ENCODE data around the gene CMC4.

Gene CMC4, protein sequence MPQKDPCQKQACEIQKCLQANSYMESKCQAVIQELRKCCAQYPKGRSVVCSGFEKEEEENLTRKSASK

DNA sequence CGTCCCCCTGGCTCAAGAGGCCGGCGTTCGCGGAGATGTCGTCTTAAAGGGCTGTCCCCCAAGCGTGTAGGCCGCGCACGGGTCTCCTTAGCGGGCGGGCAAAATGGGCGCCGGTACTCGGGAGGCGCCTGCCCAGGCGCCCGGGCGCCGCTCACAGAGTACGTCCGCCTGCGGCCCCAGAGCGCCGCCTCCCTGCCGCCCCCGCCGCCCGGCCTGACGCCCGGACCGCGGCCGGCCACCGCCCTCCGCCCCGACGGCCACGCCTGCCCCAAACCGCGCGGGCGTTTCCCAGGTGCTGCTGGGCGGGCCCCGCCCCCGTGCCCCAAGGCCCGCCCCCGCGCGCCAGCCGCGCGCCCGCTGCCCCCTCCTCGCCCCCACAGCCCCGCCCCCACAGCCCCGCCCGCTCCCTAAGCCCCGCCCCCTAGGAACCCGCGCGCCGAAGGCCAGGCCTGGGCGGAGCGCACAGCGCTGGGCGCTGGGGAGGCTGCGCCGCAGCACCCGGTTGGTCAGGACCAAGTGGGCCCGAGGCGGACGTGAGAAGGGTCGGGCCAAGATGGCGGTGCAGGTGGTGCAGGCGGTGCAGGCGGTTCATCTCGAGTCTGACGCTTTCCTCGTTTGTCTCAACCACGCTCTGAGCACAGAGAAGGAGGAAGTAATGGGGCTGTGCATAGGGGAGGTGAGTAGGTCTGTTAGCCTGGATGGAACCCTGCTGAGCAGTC lies at the start of gene CMC4, which contains the start of the genes BRCC3 and MTCP1:
TSS of gene CMC4 (minus strand) at position 162 of the 719 bp plus-strand sequence. CDS start 7,113 bp downstream, outside the sequence.
TSS of gene BRCC3 (plus strand) at position 534 of the 719 bp plus-strand sequence. CDS start at position 554, 20 bp downstream.
TSS of gene MTCP1 (minus strand) at position 162 of the 719 bp plus-strand sequence. CDS start 5,126 bp downstream, outside the sequence.
- ATAC-seq (peak; percentile 95), DNase-seq (peak; percentile 77)
- H3K4me3 Mint-ChIP-seq, result peak within 1 kb of the TSS; percentile 91
- H3K27ac Mint-ChIP-seq, result peak within 1 kb of the TSS; percentile 94
- no peaks in the 10 kb centered on the region for H3K27me3 Mint-ChIP-seq
- no peaks in the 10 kb centered on the region for H3K9me3 Mint-ChIP-seq
- H3K4me1 Mint-ChIP-seq, result peaks cover 62% of the 10 kb centered on the region
- peaks cover 34% of the 10 kb centered on the region for H3K36me3 Mint-ChIP-seq (ENCODE audit: low read depth)

DNA sequence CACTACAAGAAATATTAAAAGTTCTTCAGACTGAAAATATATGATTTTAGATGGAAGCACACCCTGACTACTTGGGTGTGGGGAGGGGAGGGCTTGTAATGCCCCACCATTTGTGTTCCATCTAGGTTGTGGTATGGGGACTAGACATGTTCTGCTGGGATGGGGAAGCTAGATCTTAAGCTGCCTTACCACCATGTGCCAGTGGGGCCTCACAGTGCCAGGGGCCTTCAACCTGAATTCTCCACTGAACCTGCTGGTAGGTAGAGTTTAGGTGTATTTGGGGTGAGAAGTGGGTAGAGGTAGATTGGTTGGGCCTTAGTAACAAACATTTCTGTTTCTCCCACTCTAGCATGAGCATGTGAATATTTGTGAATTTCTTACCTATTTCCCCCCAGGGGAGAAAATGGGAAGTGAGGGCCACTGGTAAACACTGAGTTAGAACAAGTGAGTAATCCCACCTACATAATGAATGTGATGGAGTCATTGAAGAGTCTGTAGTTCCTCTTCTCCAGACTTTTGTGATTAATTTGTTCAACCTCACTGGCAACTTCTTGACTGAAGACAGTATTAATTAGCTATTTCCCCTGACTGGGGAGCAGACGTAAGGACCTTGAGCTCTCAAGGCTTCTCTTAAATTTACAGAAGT lies 44.4 kb upstream of the CMC4 start:
- Mint-ChIP-seq H3K9me3 (no peaks in the 10 kb centered on the region), H3K4me1 (no peaks in the 10 kb centered on the region), H3K27ac (no peak overlapping the region), H3K4me3 (no peak overlapping the region), H3K27me3 (no peaks in the 10 kb centered on the region), H3K36me3 (ENCODE audit: low read depth) (peaks cover 27% of the 10 kb centered on the region)
- DNase-seq (no peak), ATAC-seq (no peak)

DNA sequence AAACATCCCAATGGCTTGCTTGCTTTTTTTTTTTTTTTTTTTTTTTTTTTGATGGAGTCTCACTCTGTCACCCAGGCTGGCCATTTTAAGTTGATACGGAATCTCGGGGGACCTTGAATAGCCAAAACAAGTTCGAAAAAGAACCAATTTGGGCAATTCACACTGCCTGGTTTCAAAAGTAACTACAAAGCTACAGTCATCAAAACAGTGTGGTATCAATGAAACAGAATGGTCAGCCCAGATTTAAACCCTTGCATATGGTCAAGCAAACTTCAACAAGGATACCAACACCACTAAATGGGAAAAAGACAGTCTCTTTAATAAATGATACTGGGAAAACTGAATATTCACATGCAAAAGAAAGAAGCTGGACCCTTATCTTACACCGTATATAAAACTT lies 42.2 kb upstream of the CMC4 start:
- no peak for DNase-seq
- Mint-ChIP-seq H3K36me3 (ENCODE audit: low read depth) (peaks cover 21% of the 10 kb centered on the region), H3K9me3 (no peaks in the 10 kb centered on the region), H3K27me3 (no peaks in the 10 kb centered on the region), H3K27ac (no peak overlapping the region), H3K4me1 (peaks cover 11% of the 10 kb centered on the region), H3K4me3 (no peak overlapping the region)
- no peak for ATAC-seq

- Mint-ChIP-seq H3K27ac (no peak overlapping the region), H3K36me3 (ENCODE audit: low read depth) (peaks cover 26% of the 10 kb centered on the region), H3K9me3 (no peaks in the 10 kb centered on the region), H3K4me3 (no peak overlapping the region), H3K27me3 (no peaks in the 10 kb centered on the region), H3K4me1 (peaks cover 16% of the 10 kb centered on the region)
- no peak for DNase-seq
- ATAC-seq, result no peak
These were observed 41.2 kb upstream of the CMC4 start for GRCh38 chrX:155112171-155112570.

DNA sequence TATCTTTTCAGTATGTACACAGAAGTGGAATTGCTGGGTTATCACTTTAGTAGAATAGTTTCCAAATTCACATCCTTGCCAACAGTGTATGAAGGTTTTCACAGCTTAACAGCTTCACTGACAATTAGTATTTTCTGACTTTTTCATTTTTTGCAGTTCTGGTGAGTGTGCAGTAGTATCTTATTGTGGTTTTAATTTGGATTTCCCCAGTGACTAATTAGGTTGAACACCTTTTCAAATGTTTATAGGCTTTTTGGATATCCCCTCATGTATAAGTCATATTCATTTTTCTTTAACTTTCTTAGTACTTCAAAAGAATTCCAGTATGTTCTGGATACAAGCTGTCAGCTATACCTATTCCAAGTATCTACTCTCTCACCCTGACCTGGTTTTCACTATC lies 37.5 kb upstream of the CMC4 start:
- ATAC-seq (peak; percentile 81), DNase-seq (no peak)
- H3K9me3 Mint-ChIP-seq, result no peaks in the 10 kb centered on the region
- H3K27me3 Mint-ChIP-seq, result no peaks in the 10 kb centered on the region
- no peak overlapping the region for H3K4me3 Mint-ChIP-seq
- H3K4me1 Mint-ChIP-seq, result peaks cover 16% of the 10 kb centered on the region
- peaks cover 31% of the 10 kb centered on the region for H3K36me3 Mint-ChIP-seq (ENCODE audit: low read depth)
- no peak overlapping the region for H3K27ac Mint-ChIP-seq

DNA sequence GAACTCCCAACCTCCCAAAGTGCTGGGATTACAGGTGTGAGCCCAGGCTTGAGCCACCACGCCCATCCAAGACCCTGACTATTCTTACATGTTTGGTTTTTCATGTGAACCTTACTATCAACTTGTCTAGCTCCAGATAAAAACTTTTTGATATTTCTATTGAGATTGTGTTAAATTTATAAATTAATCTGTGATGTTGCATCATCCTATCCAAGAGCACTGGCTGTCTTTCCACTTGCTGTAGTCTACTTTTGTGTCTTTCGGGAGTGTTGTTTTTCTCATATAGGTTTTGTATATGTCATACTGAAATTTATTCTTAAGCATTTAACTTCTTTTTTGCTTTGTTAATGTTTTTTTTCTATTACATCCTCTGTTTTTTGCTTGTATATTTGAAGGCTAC lies 35.0 kb upstream of the CMC4 start:
- no peak overlapping the region for H3K27ac Mint-ChIP-seq
- DNase-seq (no peak), ATAC-seq (no peak)
- H3K4me1 Mint-ChIP-seq, result peaks cover 16% of the 10 kb centered on the region
- no peak overlapping the region for H3K4me3 Mint-ChIP-seq
- no peaks in the 10 kb centered on the region for H3K9me3 Mint-ChIP-seq
- no peaks in the 10 kb centered on the region for H3K27me3 Mint-ChIP-seq
- peaks cover 25% of the 10 kb centered on the region for H3K36me3 Mint-ChIP-seq (ENCODE audit: low read depth)

GRCh38 chrX:155094468-155095061 lies 23.6 kb upstream of the CMC4 start:
- no peak overlapping the region for H3K4me3 Mint-ChIP-seq
- no peak overlapping the region for H3K27ac Mint-ChIP-seq
- H3K36me3 Mint-ChIP-seq (ENCODE audit: low read depth), result peaks cover 31% of the 10 kb centered on the region
- DNase-seq, result no peak
- peak; percentile 49 for ATAC-seq
- peaks cover 9% of the 10 kb centered on the region for H3K4me1 Mint-ChIP-seq
- H3K9me3 Mint-ChIP-seq, result no peaks in the 10 kb centered on the region
- H3K27me3 Mint-ChIP-seq, result no peaks in the 10 kb centered on the region

DNA sequence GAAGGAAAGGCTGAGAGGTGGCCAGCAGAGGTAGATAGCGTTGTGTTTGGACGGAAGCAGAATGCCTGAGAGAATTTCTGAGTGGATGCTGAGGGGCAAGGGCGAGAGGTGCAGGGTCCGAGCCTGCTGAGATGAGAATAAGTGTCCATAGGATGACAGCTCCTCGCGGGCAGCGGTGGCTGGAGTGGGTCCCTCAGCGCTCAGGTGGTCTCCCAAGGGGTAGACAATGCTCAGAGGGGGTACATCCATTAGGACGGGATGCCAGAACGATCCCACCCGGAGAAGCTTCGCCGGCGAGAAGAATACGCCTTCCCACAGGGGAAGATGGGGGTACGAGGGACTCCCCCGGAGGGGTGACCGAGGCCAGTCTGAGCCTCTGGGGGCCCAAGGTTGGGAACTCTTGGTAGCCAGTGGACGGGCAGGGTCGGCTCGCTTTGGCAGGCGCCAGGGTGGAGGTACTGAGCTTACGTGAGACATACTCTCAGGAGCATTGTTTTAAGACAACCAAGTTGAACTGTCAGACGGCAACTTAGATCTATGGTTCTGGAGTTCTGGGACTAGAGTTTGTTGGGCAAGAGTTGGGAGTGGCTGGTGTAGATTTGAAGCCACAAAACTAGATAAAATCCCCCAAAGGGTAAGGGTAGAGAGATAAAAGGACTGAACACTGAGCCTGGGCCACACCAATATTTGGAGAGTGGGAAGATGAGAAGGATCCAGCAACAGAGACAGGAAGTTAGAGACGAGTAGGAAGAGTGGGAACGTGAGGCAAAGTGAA lies 16.2 kb upstream of the CMC4 start:
- H3K4me1 Mint-ChIP-seq, result peaks cover 3% of the 10 kb centered on the region
- no peaks in the 10 kb centered on the region for H3K27me3 Mint-ChIP-seq
- no peak for DNase-seq
- no peak overlapping the region for H3K27ac Mint-ChIP-seq
- peaks cover 14% of the 10 kb centered on the region for H3K36me3 Mint-ChIP-seq (ENCODE audit: low read depth)
- ATAC-seq, result no peak
- H3K9me3 Mint-ChIP-seq, result no peaks in the 10 kb centered on the region
- H3K4me3 Mint-ChIP-seq, result no peak overlapping the region

DNA sequence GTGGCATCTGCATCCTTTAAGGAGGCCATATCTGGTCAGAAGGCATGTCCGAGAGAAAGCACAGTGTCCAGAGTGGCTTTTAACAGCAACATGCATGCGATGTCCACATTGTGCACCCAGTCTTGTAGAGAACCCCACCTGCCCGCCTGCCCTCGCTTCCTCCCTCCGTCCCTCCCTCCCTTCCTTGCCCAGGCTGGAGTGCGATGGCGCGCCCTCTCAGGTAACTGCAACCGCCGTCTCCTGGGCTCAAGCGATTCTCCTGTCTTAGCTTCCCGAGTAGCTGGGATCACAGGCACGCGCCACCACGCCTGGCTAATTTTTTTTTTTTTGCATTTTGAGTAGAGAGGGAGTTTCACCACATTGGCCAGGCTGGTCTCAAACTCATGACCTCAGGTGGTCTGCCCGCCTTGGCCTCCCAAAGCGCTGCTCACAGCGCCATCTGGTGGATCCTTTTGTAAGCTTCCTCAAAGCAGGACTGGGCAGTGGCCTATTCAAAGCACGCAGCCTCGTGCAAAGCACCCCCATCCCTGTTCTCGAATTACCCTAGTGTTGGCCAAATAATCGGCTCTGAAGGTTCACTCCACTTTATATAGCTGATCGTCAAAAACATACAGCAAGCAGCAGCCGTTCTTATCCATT lies 15.4 kb upstream of the CMC4 start:
- H3K4me1 Mint-ChIP-seq, result peaks cover 3% of the 10 kb centered on the region
- no peak for ATAC-seq
- no peaks in the 10 kb centered on the region for H3K9me3 Mint-ChIP-seq
- no peaks in the 10 kb centered on the region for H3K27me3 Mint-ChIP-seq
- H3K36me3 Mint-ChIP-seq (ENCODE audit: low read depth), result peaks cover 14% of the 10 kb centered on the region
- H3K4me3 Mint-ChIP-seq, result no peak overlapping the region
- no peak overlapping the region for H3K27ac Mint-ChIP-seq
- DNase-seq, result peak; percentile 42

GRCh38 chrX:155071694-155072280 lies 851 bp upstream of the CMC4 start:
- Mint-ChIP-seq H3K9me3 (no peaks in the 10 kb centered on the region), H3K4me3 (peak overlapping the region; percentile 91), H3K4me1 (peaks cover 62% of the 10 kb centered on the region), H3K27me3 (no peaks in the 10 kb centered on the region), H3K36me3 (ENCODE audit: low read depth) (peaks cover 34% of the 10 kb centered on the region), H3K27ac (peak overlapping the region; percentile 94)
- DNase-seq, result no peak
- no peak for ATAC-seq

DNA sequence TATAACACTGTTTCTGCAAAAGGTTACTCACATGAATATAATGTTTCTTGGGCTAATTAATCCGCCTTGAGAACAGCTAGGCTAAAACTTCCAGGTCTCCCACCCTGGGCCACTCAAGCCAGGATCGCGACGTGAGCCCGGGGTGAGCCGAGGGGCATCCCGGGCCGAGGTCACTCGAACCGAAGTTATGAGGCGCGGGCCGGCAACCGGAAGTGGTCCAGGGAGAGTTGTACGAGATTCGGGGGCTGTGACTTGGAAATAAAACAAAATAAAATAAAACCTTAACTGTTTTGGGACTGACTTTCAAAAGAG lies 317 bp downstream of the CMC4 start:
- DNase-seq (no peak), ATAC-seq (no peak)
- peaks cover 61% of the 10 kb centered on the region for H3K4me1 Mint-ChIP-seq
- H3K9me3 Mint-ChIP-seq, result no peaks in the 10 kb centered on the region
- peak overlapping the region; percentile 90 for H3K4me3 Mint-ChIP-seq
- H3K27ac Mint-ChIP-seq, result peak overlapping the region; percentile 79
- no peaks in the 10 kb centered on the region for H3K27me3 Mint-ChIP-seq
- peaks cover 30% of the 10 kb centered on the region for H3K36me3 Mint-ChIP-seq (ENCODE audit: low read depth)

GRCh38 chrX:155070038-155070437 lies 898 bp downstream of the CMC4 start:
- Mint-ChIP-seq H3K4me3 (peak overlapping the region; percentile 90), H3K4me1 (peaks cover 58% of the 10 kb centered on the region), H3K27me3 (no peaks in the 10 kb centered on the region), H3K36me3 (ENCODE audit: low read depth) (peaks cover 24% of the 10 kb centered on the region), H3K27ac (peak overlapping the region; percentile 79), H3K9me3 (no peaks in the 10 kb centered on the region)
- DNase-seq (no peak), ATAC-seq (no peak)

DNA sequence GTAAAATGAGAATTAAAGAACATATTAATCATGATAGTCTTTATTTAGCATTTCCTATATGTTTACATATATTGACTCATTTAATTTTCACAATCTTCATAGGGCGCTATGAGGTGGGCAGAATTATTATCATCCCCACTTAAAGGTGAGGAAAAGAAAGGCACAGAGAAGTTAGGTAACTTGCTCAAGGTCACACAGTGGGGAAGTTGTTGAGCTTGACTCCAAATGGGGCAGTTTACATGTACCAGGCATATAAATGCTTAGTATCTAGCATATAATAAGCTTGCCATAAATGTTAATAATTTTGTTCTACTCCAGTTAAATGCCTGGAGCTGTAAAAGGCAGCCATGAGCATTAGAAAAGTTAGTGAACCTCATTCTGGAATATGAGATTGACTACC lies 1.5 kb downstream of the CMC4 start:
- peaks cover 23% of the 10 kb centered on the region for H3K36me3 Mint-ChIP-seq (ENCODE audit: low read depth)
- no peaks in the 10 kb centered on the region for H3K9me3 Mint-ChIP-seq
- no peak for DNase-seq
- peaks cover 57% of the 10 kb centered on the region for H3K4me1 Mint-ChIP-seq
- H3K27me3 Mint-ChIP-seq, result no peaks in the 10 kb centered on the region
- no peak for ATAC-seq
- peak overlapping the region; percentile 90 for H3K4me3 Mint-ChIP-seq
- H3K27ac Mint-ChIP-seq, result peak overlapping the region; percentile 79

GRCh38 chrX:155068165-155068564 lies 2.8 kb downstream of the CMC4 start:
- Mint-ChIP-seq H3K27ac (peak overlapping the region; percentile 74), H3K4me3 (peak overlapping the region; percentile 53), H3K36me3 (ENCODE audit: low read depth) (peaks cover 10% of the 10 kb centered on the region), H3K9me3 (no peaks in the 10 kb centered on the region), H3K4me1 (peaks cover 45% of the 10 kb centered on the region), H3K27me3 (no peaks in the 10 kb centered on the region)
- no peak for DNase-seq
- peak; percentile 30 for ATAC-seq
